ENCODE results near the gene SOX13. TPM values are rescaled to one million over a fixed set of nuclear protein-coding genes. Genes with fewer than 3 reads are reported as not detected.

SOX13 gene
- total RNA-seq, 1 donor from 2014 or later, result 41.0 TPM

GRCh38 chr1:204053893-204054292 is 19.0 kb upstream of the SOX13 start:
- H3K9me3 ChIP-seq, result no peaks in the 10 kb centered on the region
- TF ChIP-seq CTCF (IDR thresholded peaks at IDR 0.05) (no peak), POLR2A (IDR thresholded peaks at IDR 0.05) (no peak), POLR2AphosphoS5 (IDR thresholded peaks at IDR 0.05; ENCODE audit: insufficient read depth in 1 of 2, low read depth in 1 of 2) (no peak)
- intact Hi-C loops (cut with DNase I), result no loop called here
- H3K4me1 ChIP-seq, result no peaks in the 10 kb centered on the region
- DNase-seq (ENCODE audit: extremely low spot score in 2 of 2), result no peak
- H3K27me3 ChIP-seq, result no peaks in the 10 kb centered on the region
- H3K27ac ChIP-seq, result no peak overlapping the region
- H3K36me3 ChIP-seq, result no peaks in the 10 kb centered on the region
- H3K4me3 ChIP-seq, result no peak overlapping the region

GRCh38 chr1:204059970-204060369 is 12.9 kb upstream of the SOX13 start:
- intact Hi-C loops (cut with DNase I), result no loop called here
- Histone ChIP-seq H3K27ac (no peak overlapping the region), H3K9me3 (no peaks in the 10 kb centered on the region), H3K4me3 (no peak overlapping the region), H3K27me3 (no peaks in the 10 kb centered on the region), H3K4me1 (peaks cover 1% of the 10 kb centered on the region), H3K36me3 (no peaks in the 10 kb centered on the region)
- no peak for DNase-seq (ENCODE audit: extremely low spot score in 2 of 2)
- TF ChIP-seq POLR2AphosphoS5 (IDR thresholded peaks at IDR 0.05; ENCODE audit: insufficient read depth in 1 of 2, low read depth in 1 of 2), result no peak

GRCh38 chr1:204062106-204062505 is 10.8 kb upstream of the SOX13 start:
- no peak overlapping the region for H3K4me3 ChIP-seq
- H3K4me1 ChIP-seq, result peaks cover 11% of the 10 kb centered on the region
- H3K36me3 ChIP-seq, result no peaks in the 10 kb centered on the region
- no peaks in the 10 kb centered on the region for H3K27me3 ChIP-seq
- no peak for TF ChIP-seq POLR2AphosphoS5 (IDR thresholded peaks at IDR 0.05; ENCODE audit: insufficient read depth in 1 of 2, low read depth in 1 of 2)
- TF ChIP-seq POLR2A (IDR thresholded peaks at IDR 0.05), result no peak
- TF ChIP-seq CTCF (IDR thresholded peaks at IDR 0.05), result no peak
- DNase-seq (ENCODE audit: extremely low spot score in 2 of 2), result no peak
- no peaks in the 10 kb centered on the region for H3K9me3 ChIP-seq
- H3K27ac ChIP-seq, result no peak overlapping the region
- intact Hi-C loops (cut with DNase I), result no loop called here

- Histone ChIP-seq H3K9me3 (no peaks in the 10 kb centered on the region), H3K27me3 (no peaks in the 10 kb centered on the region), H3K36me3 (no peaks in the 10 kb centered on the region), H3K4me3 (peak overlapping the region; percentile 14 to 16), H3K4me1 (peaks cover 11% of the 10 kb centered on the region), H3K27ac (no peak overlapping the region)
- intact Hi-C loops (cut with DNase I), result no loop called here
- peak in 1 of 2 donors; percentile 61 for DNase-seq (ENCODE audit: extremely low spot score in 2 of 2)
- no peak for TF ChIP-seq POLR2A (IDR thresholded peaks at IDR 0.05)
- no peak for TF ChIP-seq CTCF (IDR thresholded peaks at IDR 0.05)
- TF ChIP-seq POLR2AphosphoS5 (IDR thresholded peaks at IDR 0.05; ENCODE audit: insufficient read depth in 1 of 2, low read depth in 1 of 2), result no peak
Observed at GRCh38 chr1:204065174-204065985, 7.5 kb upstream of the SOX13 start.

- Histone ChIP-seq H3K27me3 (no peaks in the 10 kb centered on the region), H3K4me3 (no peak overlapping the region), H3K27ac (no peak overlapping the region), H3K36me3 (no peaks in the 10 kb centered on the region), H3K9me3 (no peaks in the 10 kb centered on the region), H3K4me1 (peaks cover 11% of the 10 kb centered on the region)
- TF ChIP-seq POLR2A (IDR thresholded peaks at IDR 0.05), result no peak
- TF ChIP-seq POLR2AphosphoS5 (IDR thresholded peaks at IDR 0.05; ENCODE audit: insufficient read depth in 1 of 2, low read depth in 1 of 2), result no peak
- no peak for TF ChIP-seq CTCF (IDR thresholded peaks at IDR 0.05)
- intact Hi-C loops (cut with DNase I), result no loop called here
- DNase-seq (ENCODE audit: extremely low spot score in 2 of 2), result no peak
Observed at GRCh38 chr1:204065986-204066300, 7.0 kb upstream of the SOX13 start.

Measured in vagina (tissue), 2 donors.